ENCODE results near the gene C11orf68. TPM values are rescaled to one million over a fixed set of nuclear protein-coding genes. Genes with fewer than 3 reads are reported as not detected.

Gene C11orf68
- total RNA-seq, 3 donors from 2014 or later: 13.9 to 15.4 (median 14.0) TPM

- peaks cover 8% of the 10 kb centered on the region for H3K36me3 Mint-ChIP-seq (ENCODE audit: insufficient read depth)
- H3K4me1 Mint-ChIP-seq (ENCODE audit: low read depth): peaks cover 18% of the 10 kb centered on the region
- H3K4me3 Mint-ChIP-seq: no peak overlapping the region
- H3K27me3 Mint-ChIP-seq (ENCODE audit: low read depth): no peaks in the 10 kb centered on the region
- ATAC-seq: no peak
- no peaks in the 10 kb centered on the region for H3K9me3 Mint-ChIP-seq
- DNase-seq: no peak
These were observed 49.1 kb downstream of the C11orf68 start for GRCh38 chr11:65869643-65870306.

- Mint-ChIP-seq H3K9me3 (no peaks in the 10 kb centered on the region), H3K27me3 (ENCODE audit: low read depth) (no peaks in the 10 kb centered on the region), H3K4me1 (ENCODE audit: low read depth) (peaks cover 18% of the 10 kb centered on the region), H3K36me3 (ENCODE audit: insufficient read depth) (peaks cover 8% of the 10 kb centered on the region), H3K4me3 (no peak overlapping the region)
- ATAC-seq (no peak), DNase-seq (no peak)
These were observed 50.0 kb downstream of the C11orf68 start for GRCh38 chr11:65868907-65869306.

- H3K4me3 Mint-ChIP-seq: no peak overlapping the region
- peak; percentile 30 to 36 for ATAC-seq
- no peaks in the 10 kb centered on the region for H3K9me3 Mint-ChIP-seq
- H3K4me1 Mint-ChIP-seq (ENCODE audit: low read depth): peaks cover 19% of the 10 kb centered on the region
- no peaks in the 10 kb centered on the region for H3K27me3 Mint-ChIP-seq (ENCODE audit: low read depth)
- no peak for DNase-seq
- H3K36me3 Mint-ChIP-seq (ENCODE audit: insufficient read depth): peaks cover 11% of the 10 kb centered on the region
These were observed 50.7 kb downstream of the C11orf68 start for GRCh38 chr11:65868076-65868667.

GRCh38 chr11:65867284-65868071 lies 51.4 kb downstream of the C11orf68 start:
- Mint-ChIP-seq H3K27me3 (ENCODE audit: low read depth) (no peaks in the 10 kb centered on the region), H3K36me3 (ENCODE audit: insufficient read depth) (peaks cover 15% of the 10 kb centered on the region), H3K4me3 (no peak overlapping the region), H3K9me3 (no peaks in the 10 kb centered on the region), H3K4me1 (ENCODE audit: low read depth) (peaks cover 21% of the 10 kb centered on the region)
- DNase-seq (no peak), ATAC-seq (no peak)

Other genes with a start within 250 kb of the C11orf68 start
- 10 to 100 TPM; 81.7 to 96.5 (median 85.1) TPM for gene KAT5, start 206.8 kb downstream of the C11orf68 start, total RNA-seq
- 100 to 1,000 TPM in 2 of 3 donors, 10 to 100 TPM in 1; 95.6 to 122 (median 115) TPM for gene RNASEH2C, start 198.3 kb downstream of the C11orf68 start, total RNA-seq
- gene AP5B1, start 138.1 kb downstream of the C11orf68 start, total RNA-seq: 10 to 100 TPM; 17.3 to 19.4 (median 17.4) TPM
- under 1 TPM in 2 of 3 donors, not detected in 1; 0.05 TPM for gene OVOL1, start 132.0 kb downstream of the C11orf68 start, total RNA-seq
- gene SNX32, start 85.1 kb downstream of the C11orf68 start, total RNA-seq: 1 to 10 TPM in 1 of 3 donors, under 1 TPM in 2; 0.52 to 1.4 (median 0.56) TPM
- 1,000 to 10,000 TPM in 1 of 3 donors, 100 to 1,000 TPM in 2; 944 to 1,135 (median 977) TPM for gene CFL1, start 60.9 kb downstream of the C11orf68 start, total RNA-seq
- 10 to 100 TPM; 60.8 to 72.9 (median 60.8) TPM for gene MUS81, start 58.6 kb downstream of the C11orf68 start, total RNA-seq
- gene EFEMP2, start 46.3 kb downstream of the C11orf68 start, total RNA-seq: 1 to 10 TPM; 1.0 to 2.9 (median 2.0) TPM
- gene CTSW, start 39.2 kb downstream of the C11orf68 start, total RNA-seq: 10 to 100 TPM in 2 of 3 donors, 1 to 10 TPM in 1; 8.4 to 12.3 (median 11.2) TPM
- gene FIBP, start 30.6 kb downstream of the C11orf68 start, total RNA-seq: 10 to 100 TPM; 72.8 to 86.1 (median 83.9) TPM
- 100 to 1,000 TPM in 1 of 3 donors, 10 to 100 TPM in 2; 77.8 to 116 (median 95.6) TPM for gene CCDC85B, start 28.4 kb downstream of the C11orf68 start, total RNA-seq
- 10 to 100 TPM; 75.6 to 77.2 (median 76.9) TPM for gene FOSL1, start 18.7 kb downstream of the C11orf68 start, total RNA-seq
- gene DRAP1, start 364 bp upstream of the C11orf68 start, total RNA-seq: 100 to 1,000 TPM in 2 of 3 donors, 10 to 100 TPM in 1; 96.1 to 118 (median 106) TPM
- gene TSGA10IP, start 26.4 kb upstream of the C11orf68 start, total RNA-seq: not detected
- gene SART1, start 42.7 kb upstream of the C11orf68 start, total RNA-seq: 100 to 1,000 TPM in 2 of 3 donors, 10 to 100 TPM in 1; 90.8 to 105 (median 100) TPM
- 10 to 100 TPM; 71.4 to 76.9 (median 76.0) TPM for gene EIF1AD, start 83.1 kb upstream of the C11orf68 start, total RNA-seq
- gene BANF1, start 83.4 kb upstream of the C11orf68 start, total RNA-seq: 100 to 1,000 TPM; 286 to 337 (median 326) TPM
- gene CST6, start 92.9 kb upstream of the C11orf68 start, total RNA-seq: 1 to 10 TPM in 1 of 3 donors, under 1 TPM in 2; 0.38 to 1.0 (median 0.45) TPM
- not detected for gene CATSPER1, start 107.4 kb upstream of the C11orf68 start, total RNA-seq
- not detected for gene GAL3ST3, start 130.1 kb upstream of the C11orf68 start, total RNA-seq
- gene SF3B2, start 133.3 kb upstream of the C11orf68 start, total RNA-seq: 100 to 1,000 TPM; 368 to 384 (median 376) TPM
- gene PACS1, start 151.2 kb upstream of the C11orf68 start, total RNA-seq: 10 to 100 TPM; 43.4 to 46.3 (median 44.8) TPM